Mesendoderm (in vitro differentiated cells): Measurements from ENCODE around the gene PSMC5.

Source experiments
- DNase-seq: peaks from one replicate; pipeline ENCODE4 v3.0.0; 2013
- H2AK5ac ChIP-seq: 2 replicates; pipeline ENCODE4 v1.6.1; 2013; ENCODE audit warnings: low read length, inconsistent platforms
- H2BK120ac ChIP-seq: 2 replicates; pipeline ENCODE4 v1.6.1; 2013; ENCODE audit warnings: low read depth, mild to moderate bottlenecking, low read length, moderate library complexity, mixed read lengths
- H2BK15ac ChIP-seq: replicated peaks from 2 replicates; pipeline ENCODE4 v1.6.1; 2013; ENCODE audit warnings: low read depth, mild to moderate bottlenecking, moderate library complexity
- H2BK5ac ChIP-seq: 2 replicates; pipeline ENCODE4 v1.6.1; 2013; ENCODE audit warnings: low read length, inconsistent platforms
- H3K18ac ChIP-seq: 2 replicates; pipeline ENCODE4 v1.6.1; 2013; ENCODE audit warnings: mild to moderate bottlenecking, low read length, mixed read lengths
- H3K23ac ChIP-seq: one replicate; pipeline ENCODE4 v1.6.1; 2013; ENCODE audit warnings: low read length
- H3K27ac ChIP-seq: 2 replicates; pipeline ENCODE4 v1.5.1; 2013; ENCODE audit warnings: low read depth, mild to moderate bottlenecking, inconsistent platforms, low read length, moderate library complexity
- H3K27me3 ChIP-seq: 2 replicates; pipeline ENCODE4 v1.6.1; 2013; ENCODE audit warnings: low read length, control low read depth, mild to moderate bottlenecking, inconsistent platforms; ENCODE audit not compliant: insufficient read depth, poor library complexity
- H3K36me3 ChIP-seq: 2 replicates; pipeline ENCODE4 v1.6.1; 2013; ENCODE audit warnings: low read length, inconsistent platforms; ENCODE audit not compliant: control insufficient read depth, insufficient read depth
- H3K4ac ChIP-seq: one replicate; pipeline ENCODE4 v1.6.1; 2013; ENCODE audit warnings: low read depth, mild to moderate bottlenecking, low read length, moderate library complexity
- H3K4me1 ChIP-seq: 2 replicates; pipeline ENCODE4 v1.6.1; 2013; ENCODE audit warnings: low read depth, low read length, inconsistent platforms; ENCODE audit not compliant: control insufficient read depth
- H3K4me2 ChIP-seq: 2 replicates; pipeline ENCODE4 v1.6.1; 2013; ENCODE audit warnings: low read length
- H3K4me3 ChIP-seq: 2 replicates; pipeline ENCODE4 v1.5.1; 2013; ENCODE audit warnings: mild to moderate bottlenecking, low read length
- H3K56ac ChIP-seq: one replicate; pipeline ENCODE4 v1.6.1; 2013; ENCODE audit warnings: low read length
- H3K79me1 ChIP-seq: 2 replicates; pipeline ENCODE4 v1.6.1; 2013; ENCODE audit warnings: low read length, inconsistent platforms
- H3K79me2 ChIP-seq: 2 replicates; pipeline ENCODE4 v1.6.1; 2013; ENCODE audit warnings: mild to moderate bottlenecking, low read length; ENCODE audit not compliant: control insufficient read depth, insufficient read depth
- H3K9ac ChIP-seq: 2 replicates; pipeline ENCODE4 v1.6.1; 2013; ENCODE audit warnings: low read length, inconsistent platforms
- H4K5ac ChIP-seq: one replicate; pipeline ENCODE4 v1.6.1; 2013; ENCODE audit warnings: low read length
- H4K8ac ChIP-seq: one replicate; pipeline ENCODE4 v1.6.1; 2013; ENCODE audit warnings: low read depth, mild to moderate bottlenecking, control low read depth, low read length, moderate library complexity
- WGBS: extraction: QIAGEN DNeasy Blood & Tissue Kit; methylation state at CpG from one replicate; pipeline ENCODE4 v1.1.7; 2013; ENCODE audit warnings: low lambda C conversion rate, missing lambda C conversion rate; ENCODE audit not compliant: insufficient coverage; ENCODE audit errors: extremely low coverage; 5-methylcytosine and 5-hydroxymethylcytosine counted together

The PSMC5 gene

DNA sequence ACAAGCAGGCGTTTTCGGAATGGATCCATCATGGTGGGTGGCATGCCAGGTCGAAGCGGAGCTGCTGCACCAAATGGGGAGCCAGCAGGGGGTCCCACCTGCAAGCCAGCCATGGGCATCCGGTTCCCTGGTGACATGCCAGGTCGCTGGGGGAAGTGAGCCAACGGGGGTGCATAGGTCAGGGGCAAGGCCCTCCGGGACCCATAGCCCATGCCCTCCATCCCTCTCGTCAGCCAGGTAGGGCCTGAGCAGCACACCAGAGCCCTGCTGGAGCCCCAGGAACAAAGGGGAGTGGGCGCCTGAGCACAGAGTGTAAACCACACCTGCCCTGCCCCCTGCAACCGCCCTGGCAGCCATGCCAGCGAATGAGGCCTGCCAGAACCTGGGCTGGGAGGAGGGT lies 10.2 kb downstream of the PSMC5 start:
- peaks cover 10% of the 10 kb centered on the region for H3K4me1 ChIP-seq
- no peak for DNase-seq
- H2BK15ac ChIP-seq = no peak overlapping the region
- H3K79me1 ChIP-seq = peaks cover 26% of the 10 kb centered on the region
- H3K9ac ChIP-seq = no peak overlapping the region
- H3K4me3 ChIP-seq = no peak overlapping the region
- H2BK5ac ChIP-seq = no peak overlapping the region
- H3K56ac ChIP-seq = no peak overlapping the region
- H3K23ac ChIP-seq = no peak overlapping the region
- H4K5ac ChIP-seq = no peak overlapping the region
- H3K36me3 ChIP-seq = peaks cover 8% of the 10 kb centered on the region
- H3K18ac ChIP-seq = no peak overlapping the region
- H3K27ac ChIP-seq = no peak overlapping the region
- H4K8ac ChIP-seq = no peak overlapping the region
- H3K27me3 ChIP-seq = no peaks in the 10 kb centered on the region
- H2AK5ac ChIP-seq = no peak overlapping the region
- no CpG with 5 or more reads among the region's 12 CpGs for WGBS
- no peak overlapping the region for H2BK120ac ChIP-seq
- no peak overlapping the region for H3K4ac ChIP-seq
- peaks cover 36% of the 10 kb centered on the region for H3K79me2 ChIP-seq
- H3K4me2 ChIP-seq = no peak overlapping the region

DNA sequence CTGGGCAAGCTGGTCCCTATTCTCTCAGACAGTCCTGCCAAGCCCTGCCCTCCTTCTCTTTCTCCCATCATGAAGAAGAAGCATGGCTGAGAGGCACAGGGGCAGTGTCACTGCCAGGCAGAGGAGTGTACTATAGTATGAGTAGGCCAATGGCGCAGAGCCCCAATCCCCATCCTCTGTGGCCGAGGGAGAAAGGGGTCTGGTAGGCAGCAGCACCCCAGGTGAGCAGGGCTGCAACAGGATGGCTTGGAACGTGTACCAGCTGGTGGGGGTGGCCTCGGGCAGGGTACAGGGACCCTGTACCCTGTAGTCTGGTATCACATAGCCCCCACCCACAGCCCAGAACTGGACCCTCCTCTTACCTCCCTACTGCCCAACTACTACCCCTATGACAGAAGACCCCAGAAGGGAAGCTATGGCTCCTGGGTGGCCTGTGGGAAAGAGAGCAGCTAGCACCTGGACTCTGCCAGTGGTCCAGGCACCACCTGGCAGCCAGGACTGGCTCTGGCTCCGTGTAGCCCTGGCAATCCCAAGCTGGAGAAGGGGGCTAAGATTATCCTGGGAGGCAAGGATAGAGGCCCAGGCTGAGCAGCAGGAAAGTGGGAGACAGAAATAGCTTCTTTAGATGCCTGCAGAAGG lies 10.8 kb downstream of the PSMC5 start:
- Histone ChIP-seq H2BK120ac (no peak overlapping the region), H3K36me3 (peaks cover 8% of the 10 kb centered on the region), H4K5ac (no peak overlapping the region), H2AK5ac (no peak overlapping the region), H3K18ac (no peak overlapping the region), H3K4me3 (no peak overlapping the region), H3K4ac (no peak overlapping the region), H3K79me2 (peaks cover 36% of the 10 kb centered on the region), H4K8ac (no peak overlapping the region), H2BK5ac (no peak overlapping the region), H3K23ac (peak overlapping the region; percentile 9), H2BK15ac (no peak overlapping the region), H3K79me1 (peaks cover 26% of the 10 kb centered on the region), H3K4me2 (no peak overlapping the region), H3K9ac (no peak overlapping the region), H3K27ac (no peak overlapping the region), H3K27me3 (no peaks in the 10 kb centered on the region), H3K56ac (peak overlapping the region; percentile 25), H3K4me1 (peaks cover 10% of the 10 kb centered on the region)
- WGBS = no CpG with 5 or more reads among the region's 5 CpGs
- DNase-seq = no peak

DNA sequence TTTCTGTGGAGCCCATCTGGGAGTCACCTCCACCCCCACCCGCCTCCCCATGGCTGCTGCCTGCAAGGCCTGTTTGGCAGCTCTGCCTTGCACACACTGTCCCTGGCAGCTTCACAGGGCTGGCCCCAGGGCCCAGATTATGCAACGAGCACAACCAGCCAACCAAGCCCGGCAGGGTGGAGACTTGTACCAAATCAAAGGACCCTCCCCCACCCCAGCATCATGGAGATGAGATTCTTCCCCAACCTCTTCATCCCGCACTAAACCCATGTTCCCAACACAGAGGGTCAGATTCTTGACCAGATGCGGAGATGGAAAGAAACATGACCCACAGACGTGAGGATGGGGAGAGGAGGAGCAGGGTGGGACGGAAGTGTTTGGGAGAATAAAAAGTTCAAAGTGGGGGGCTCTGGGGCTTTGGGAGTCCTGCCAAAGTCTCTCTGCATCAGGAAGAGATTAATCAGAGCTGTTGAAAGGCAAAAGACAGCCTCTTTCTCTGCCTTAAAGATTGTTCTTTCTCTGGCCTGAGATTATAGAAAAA lies 11.5 kb downstream of the PSMC5 start:
- no peak overlapping the region for H3K27ac ChIP-seq

DNA sequence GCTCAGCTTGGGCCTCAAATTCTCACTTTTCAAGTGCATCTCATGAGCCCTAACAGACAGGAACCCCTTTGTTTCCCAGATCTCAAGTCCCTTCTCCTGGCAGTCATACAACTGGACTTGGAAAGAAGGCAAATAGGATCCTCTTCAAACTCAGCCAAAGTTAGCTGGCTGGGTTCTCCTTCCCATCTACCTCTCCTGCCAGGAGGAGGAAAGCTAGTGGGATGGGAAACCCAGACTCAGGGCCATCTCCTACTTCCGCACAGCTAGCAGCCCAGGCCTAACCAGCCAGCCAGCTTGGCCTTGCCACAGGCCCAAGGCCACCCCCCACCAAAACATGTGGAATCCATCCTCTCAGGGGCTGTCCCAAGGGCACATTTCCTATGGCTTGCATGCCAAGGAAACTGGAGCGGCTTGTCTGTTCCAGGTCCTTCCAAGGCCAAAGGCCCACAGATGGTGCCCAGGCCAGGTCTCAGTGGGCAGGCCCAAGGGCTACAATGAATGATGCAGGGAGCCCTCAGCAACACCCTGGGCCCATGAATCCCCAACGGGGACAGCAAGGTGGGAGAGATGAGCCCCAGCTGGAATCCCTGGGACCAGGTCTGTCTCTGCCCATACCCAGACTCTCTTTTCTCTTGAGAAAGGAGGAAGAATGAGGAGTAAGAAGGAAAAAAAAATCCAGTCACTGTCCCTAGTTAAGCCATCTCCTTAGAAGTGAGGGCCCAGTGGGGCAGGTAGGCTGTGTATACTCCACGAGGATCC lies 13.5 kb downstream of the PSMC5 start:
- Histone ChIP-seq H3K36me3 (no peaks in the 10 kb centered on the region), H3K4ac (no peak overlapping the region), H3K4me2 (peak overlapping the region; percentile 90), H3K79me2 (peaks cover 36% of the 10 kb centered on the region), H4K8ac (no peak overlapping the region), H3K56ac (peak overlapping the region; percentile 93), H2BK5ac (no peak overlapping the region), H4K5ac (no peak overlapping the region), H3K23ac (no peak overlapping the region), H3K4me3 (no peak overlapping the region), H3K27me3 (no peaks in the 10 kb centered on the region), H2BK15ac (no peak overlapping the region), H2BK120ac (no peak overlapping the region), H3K27ac (no peak overlapping the region), H3K79me1 (peaks cover 26% of the 10 kb centered on the region), H2AK5ac (no peak overlapping the region), H3K9ac (peak overlapping the region; percentile 96), H3K18ac (no peak overlapping the region), H3K4me1 (peaks cover 10% of the 10 kb centered on the region)
- no peak for DNase-seq
- WGBS = no CpG with 5 or more reads among the region's 4 CpGs

More for the DNA sequence above, 11.5 kb downstream of the PSMC5 start:
- WGBS = no CpG with 5 or more reads among the region's 7 CpGs
- Histone ChIP-seq H3K23ac (no peak overlapping the region), H3K4me3 (no peak overlapping the region), H3K18ac (no peak overlapping the region), H3K4me1 (peaks cover 10% of the 10 kb centered on the region), H4K8ac (no peak overlapping the region), H4K5ac (no peak overlapping the region), H3K36me3 (peaks cover 4% of the 10 kb centered on the region), H2BK15ac (no peak overlapping the region), H3K79me1 (peaks cover 26% of the 10 kb centered on the region), H2BK5ac (no peak overlapping the region), H3K4ac (no peak overlapping the region), H3K27me3 (no peaks in the 10 kb centered on the region), H2BK120ac (no peak overlapping the region), H3K79me2 (peaks cover 36% of the 10 kb centered on the region), H2AK5ac (no peak overlapping the region), H3K9ac (no peak overlapping the region), H3K56ac (peak overlapping the region; percentile 6), H3K4me2 (no peak overlapping the region)
- peak; percentile 35 for DNase-seq

DNA sequence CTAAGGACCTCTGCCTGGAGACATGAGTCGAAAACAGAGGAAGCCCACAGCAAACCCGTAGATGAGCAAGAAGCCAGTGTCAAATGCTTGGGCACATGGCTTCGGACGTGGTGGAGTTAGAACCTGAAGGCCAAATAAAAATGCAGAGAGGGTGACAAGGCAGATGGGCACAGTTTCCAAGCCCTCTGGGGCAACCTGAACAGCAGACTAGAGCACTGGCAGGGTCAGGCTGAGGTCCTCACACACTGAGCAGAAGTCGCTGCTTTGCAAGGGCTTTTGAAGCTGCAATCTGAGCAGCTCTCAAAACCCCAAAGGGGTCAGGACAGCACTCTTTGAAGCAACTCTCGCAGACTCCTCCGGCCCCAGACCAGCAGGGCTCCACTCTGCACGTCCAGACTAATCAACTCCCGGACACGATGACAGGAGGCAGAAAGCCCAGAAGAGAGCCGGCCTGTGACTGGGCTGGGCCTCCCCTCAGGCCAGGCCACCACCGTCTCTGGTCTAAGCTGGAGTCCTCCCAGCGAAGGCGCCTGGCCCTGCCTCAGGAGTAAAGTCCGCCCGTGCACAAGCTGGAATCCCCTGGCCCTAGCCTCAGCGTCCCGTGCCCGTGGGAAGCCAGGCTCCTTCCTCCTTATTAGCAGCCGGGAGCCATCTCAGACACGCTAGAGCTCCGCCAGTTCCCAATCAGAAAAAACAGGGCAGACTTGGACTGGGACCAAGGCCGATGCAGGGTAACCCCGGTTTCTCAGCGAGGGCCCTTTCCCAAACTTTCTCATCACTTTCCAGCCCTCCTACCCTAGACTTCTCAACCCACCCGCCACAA lies 14.3 kb downstream of the PSMC5 start:
- H2BK5ac ChIP-seq = no peak overlapping the region
- peak; percentile 55 for DNase-seq
- peak overlapping the region; percentile 93 for H3K56ac ChIP-seq
- H3K18ac ChIP-seq = peak overlapping the region; percentile 98
- H3K79me1 ChIP-seq = peaks cover 26% of the 10 kb centered on the region
- H3K9ac ChIP-seq = peak overlapping the region; percentile 96
- no peaks in the 10 kb centered on the region for H3K36me3 ChIP-seq
- no peak overlapping the region for H4K8ac ChIP-seq
- H3K27me3 ChIP-seq = no peaks in the 10 kb centered on the region
- H3K4ac ChIP-seq = no peak overlapping the region
- peaks cover 10% of the 10 kb centered on the region for H3K4me1 ChIP-seq
- peak overlapping the region; percentile 66 for H3K23ac ChIP-seq
- H3K27ac ChIP-seq = peak overlapping the region; percentile 94
- H2BK15ac ChIP-seq = no peak overlapping the region
- no peak overlapping the region for H2BK120ac ChIP-seq
- no peak overlapping the region for H2AK5ac ChIP-seq
- peak overlapping the region; percentile 93 for H3K4me3 ChIP-seq
- peak overlapping the region; percentile 90 for H3K4me2 ChIP-seq
- H3K79me2 ChIP-seq = peaks cover 36% of the 10 kb centered on the region
- WGBS = no CpG with 5 or more reads among the region's 26 CpGs
- H4K5ac ChIP-seq = no peak overlapping the region
